Stomach (tissue), 9 donors: Measurements from ENCODE around the gene NRG3. TPM values are rescaled to one million over a fixed set of nuclear protein-coding genes. Genes with fewer than 3 reads are reported as not detected.

Source experiments
- DNase-seq, 2 donors: peaks; one replicate each; pipeline versions ENCODE4 v3.0.0 to v3.0.0-alpha.2; 2013 to 2019
- H3K27ac ChIP-seq, 5 donors: fragments of 200-600 bp in 4 of 5; sonication (generic) in 4 of 5; one replicate each; pipeline ENCODE4 v1.5.1; 2013 to 2019; ENCODE audit warnings: mild to moderate bottlenecking in 1 of 5, moderate library complexity in 1 of 5
- H3K27me3 ChIP-seq, 3 donors: fragments of 200-600 bp; sonication (generic); one replicate each; pipeline ENCODE4 v1.5.1; 2017 to 2019; ENCODE audit warnings: mixed run types in 1 of 3
- H3K36me3 ChIP-seq, 4 donors: fragments of 200-600 bp; sonication (generic); 1 replicate in 3 of 4; 2 replicates in 1 of 4; pipeline ENCODE4 v1.5.1; 2016 to 2019
- H3K4me1 ChIP-seq, 4 donors: fragments of 200-600 bp; sonication (generic); one replicate each; pipeline ENCODE4 v1.5.1; 2016 to 2019
- H3K4me3 ChIP-seq, 4 donors: fragments of 200-600 bp; sonication (generic) in 3 of 4; one replicate each; pipeline ENCODE4 v1.5.1; 2016 to 2019; ENCODE audit warnings: mild to moderate bottlenecking in 1 of 4
- H3K9me3 ChIP-seq, 4 donors: fragments of 200-600 bp; sonication (generic); one replicate each; pipeline ENCODE4 v1.5.1; 2016 to 2019
- EP300 ChIP-seq: sonication (generic); formaldehyde crosslinking; IDR thresholded peaks from one replicate; pipeline ENCODE4 v1.6.1; 2017; ENCODE audit warnings: antibody characterized with exemption
- POLR2A ChIP-seq, 4 donors: fragments of 450-650 bp; IDR thresholded peaks; one replicate each; pipeline ENCODE4 v1.6.1; 2016; ENCODE audit warnings: antibody characterized with exemption in 4 of 4, control low read depth in 2 of 4, mild to moderate bottlenecking in 1 of 4, moderate library complexity in 1 of 4
- POLR2AphosphoS5 ChIP-seq, 3 donors: sonication (generic); formaldehyde crosslinking; IDR thresholded peaks; one replicate each; pipeline ENCODE4 v1.6.1; 2016; ENCODE audit warnings: antibody characterized with exemption in 3 of 3
- WGBS, 5 donors: extraction: QIAGEN DNeasy Blood & Tissue Kit in 3 of 5; methylation state at CpG; one replicate each; pipeline versions ENCODE4 v1.1.5 to v1.1.7; 2013 to 2018; 5-methylcytosine and 5-hydroxymethylcytosine counted together
- intact Hi-C: fragments of 100-400 bp; cut with DNase I; formaldehyde crosslinking; loops from one replicate; pipeline ENCODE4 v1.15.1; 2023; ENCODE audit warnings: low total_unique reads
- polyA plus RNA-seq, 3 donors: library from polyadenylated mRNA; stranded (reverse); fragments of 200-250 nt; gene quantifications; one replicate each; pipeline ENCODE4 v1.2.3, GENCODE V29; 2013
- total RNA-seq, 5 donors: library from RNA; depleted of rRNA; stranded (reverse); fragments of >200 nt; gene quantifications; one replicate each; pipeline versions ENCODE4 v1.1.0 to v1.2.3, GENCODE V29; 2014 to 2016
- TF ChIP-seq, protein P1 (sequence below), 7 experiments: fragments of 450-650 bp in 4 of 7; fragments of 200-600 bp in 3 of 7; sonication (generic) in 3 of 7; IDR thresholded peaks; one replicate each; pipeline ENCODE4 v1.5.1; 2016 to 2019; ENCODE audit warnings: antibody characterized with exemption in 7 of 7, control low read depth in 2 of 7, mild to moderate bottlenecking in 1 of 7
- donor health status: healthy with polysubstance abuse.
- donor health status: Bipolar disorder and iron deficiency.
- donor health status: healthy.

The NRG3 gene
- total and polyA plus RNA-seq, 8 donors = 0.08 to 2.5 (median 0.52) TPM; not detected in 4

DNA sequence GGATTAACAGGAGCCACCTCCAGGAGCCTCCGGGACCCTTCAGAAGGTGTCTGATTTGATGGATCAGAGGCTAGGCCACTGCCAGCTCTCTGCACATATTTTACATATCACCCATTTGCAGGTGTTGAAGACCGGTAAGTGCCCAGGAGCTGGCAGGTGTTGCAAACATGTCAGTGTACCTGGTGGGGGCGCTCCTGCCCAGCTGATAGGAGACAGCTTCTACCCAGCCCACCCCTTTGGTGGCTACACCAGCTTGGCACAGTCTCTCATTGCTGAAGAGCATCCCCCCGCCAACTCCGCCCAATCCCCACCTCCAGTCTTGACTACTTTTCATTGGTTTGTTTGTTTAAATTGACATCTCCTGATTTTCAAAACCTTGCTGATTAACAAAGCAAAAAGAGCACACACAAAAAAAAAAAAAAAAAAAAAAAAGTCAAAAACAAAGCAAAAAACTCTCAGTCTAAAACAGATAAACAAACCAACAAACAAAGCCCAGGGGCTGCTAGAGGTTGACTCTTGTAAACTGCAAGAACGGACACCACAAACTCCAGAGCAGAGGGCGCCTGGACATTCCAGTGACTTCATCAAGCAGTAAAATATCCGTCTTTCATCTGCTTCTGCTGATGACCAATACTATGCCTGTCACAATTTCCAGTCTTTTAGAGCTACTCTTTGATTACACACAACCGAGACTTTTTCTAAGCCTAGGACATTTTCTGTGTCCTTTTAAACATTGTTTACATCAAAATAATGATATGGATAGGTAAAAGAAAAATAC, 275.3 kb downstream of the NRG3 start:
- Histone ChIP-seq H3K9me3 (no peaks in the 10 kb centered on the region), H3K4me3 (no peak overlapping the region), H3K4me1 (no peaks in the 10 kb centered on the region), H3K27ac (no peak overlapping the region), H3K36me3 (no peaks in the 10 kb centered on the region), H3K27me3 (no peaks in the 10 kb centered on the region)
- WGBS, 5 donors = 42 to 56% (median 51%) methylated on average over 7 to 9 of the region's 9 CpGs
- DNase-seq = peak in 1 of 2 donors; percentile 65
- intact Hi-C loops = no loop called here
- TF ChIP-seq POLR2AphosphoS5 (IDR thresholded peaks at IDR 0.05) = no peak
- TF ChIP-seq, protein P1, sequence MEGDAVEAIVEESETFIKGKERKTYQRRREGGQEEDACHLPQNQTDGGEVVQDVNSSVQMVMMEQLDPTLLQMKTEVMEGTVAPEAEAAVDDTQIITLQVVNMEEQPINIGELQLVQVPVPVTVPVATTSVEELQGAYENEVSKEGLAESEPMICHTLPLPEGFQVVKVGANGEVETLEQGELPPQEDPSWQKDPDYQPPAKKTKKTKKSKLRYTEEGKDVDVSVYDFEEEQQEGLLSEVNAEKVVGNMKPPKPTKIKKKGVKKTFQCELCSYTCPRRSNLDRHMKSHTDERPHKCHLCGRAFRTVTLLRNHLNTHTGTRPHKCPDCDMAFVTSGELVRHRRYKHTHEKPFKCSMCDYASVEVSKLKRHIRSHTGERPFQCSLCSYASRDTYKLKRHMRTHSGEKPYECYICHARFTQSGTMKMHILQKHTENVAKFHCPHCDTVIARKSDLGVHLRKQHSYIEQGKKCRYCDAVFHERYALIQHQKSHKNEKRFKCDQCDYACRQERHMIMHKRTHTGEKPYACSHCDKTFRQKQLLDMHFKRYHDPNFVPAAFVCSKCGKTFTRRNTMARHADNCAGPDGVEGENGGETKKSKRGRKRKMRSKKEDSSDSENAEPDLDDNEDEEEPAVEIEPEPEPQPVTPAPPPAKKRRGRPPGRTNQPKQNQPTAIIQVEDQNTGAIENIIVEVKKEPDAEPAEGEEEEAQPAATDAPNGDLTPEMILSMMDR (IDR thresholded peaks at IDR 0.05) = no peak
- TF ChIP-seq POLR2A (IDR thresholded peaks at IDR 0.05) = no peak
- no peak for TF ChIP-seq EP300

DNA sequence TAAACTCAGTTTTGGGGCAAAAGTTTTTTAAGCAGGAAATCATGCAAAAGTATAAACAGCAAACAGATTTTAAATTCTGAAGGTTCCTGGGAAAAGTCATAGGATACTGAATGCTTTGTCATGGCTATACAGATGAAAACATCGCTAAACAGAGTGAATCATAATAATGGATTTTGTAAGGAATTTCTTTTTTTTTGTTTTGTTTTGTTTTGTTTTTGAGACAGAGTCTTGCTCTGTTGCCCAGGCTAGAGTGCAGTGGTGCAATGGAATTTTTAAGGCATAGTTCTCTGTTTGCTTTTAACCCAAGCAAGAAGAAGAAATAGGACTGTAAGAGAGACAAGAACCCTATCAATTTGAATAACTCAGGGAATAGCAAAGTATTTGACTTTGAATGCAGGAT, 285.3 kb downstream of the NRG3 start:
- Histone ChIP-seq H3K4me3 (no peak overlapping the region), H3K9me3 (no peaks in the 10 kb centered on the region), H3K27me3 (no peaks in the 10 kb centered on the region), H3K36me3 (no peaks in the 10 kb centered on the region), H3K27ac (no peak overlapping the region), H3K4me1 (no peaks in the 10 kb centered on the region)
- no peak for TF ChIP-seq POLR2AphosphoS5 (IDR thresholded peaks at IDR 0.05)
- TF ChIP-seq POLR2A (IDR thresholded peaks at IDR 0.05) = no peak
- TF ChIP-seq, protein P1 (IDR thresholded peaks at IDR 0.05) = no peak
- no peak for TF ChIP-seq EP300
- intact Hi-C loops = no loop called here
- 88 to 97% (median 95%) methylated on average over 1 of the region's 1 CpG for WGBS, 5 donors
- DNase-seq = no peak

DNA sequence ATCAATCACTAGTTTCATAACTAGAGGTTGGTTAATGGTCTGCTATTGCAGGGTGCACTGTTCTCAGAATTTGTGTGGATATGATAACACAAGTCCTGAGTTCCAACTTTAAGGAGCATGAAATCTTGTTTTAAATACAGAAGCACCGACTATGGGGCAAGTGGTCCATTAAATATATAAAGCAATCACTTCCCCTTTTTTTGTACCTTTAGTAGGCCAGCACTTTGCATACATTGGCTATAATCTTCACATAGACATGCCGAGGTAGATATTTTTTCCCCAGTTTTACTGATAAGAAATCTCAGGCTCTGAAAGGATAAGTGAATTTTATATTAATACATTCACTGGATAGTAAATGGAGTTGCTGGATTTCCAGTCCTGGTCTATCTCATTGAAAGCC, 286.3 kb downstream of the NRG3 start:
- TF ChIP-seq, protein P1 (IDR thresholded peaks at IDR 0.05) = no peak
- no peak for TF ChIP-seq POLR2AphosphoS5 (IDR thresholded peaks at IDR 0.05)
- TF ChIP-seq POLR2A (IDR thresholded peaks at IDR 0.05) = no peak
- Histone ChIP-seq H3K27ac (no peak overlapping the region), H3K4me3 (no peak overlapping the region), H3K36me3 (no peaks in the 10 kb centered on the region), H3K9me3 (no peaks in the 10 kb centered on the region), H3K27me3 (no peaks in the 10 kb centered on the region), H3K4me1 (no peaks in the 10 kb centered on the region)
- no peak for DNase-seq
- intact Hi-C loops = no loop called here
- 36 to 59% (median 54%) methylated on average over 2 of the region's 2 CpGs for WGBS, 5 donors

DNA sequence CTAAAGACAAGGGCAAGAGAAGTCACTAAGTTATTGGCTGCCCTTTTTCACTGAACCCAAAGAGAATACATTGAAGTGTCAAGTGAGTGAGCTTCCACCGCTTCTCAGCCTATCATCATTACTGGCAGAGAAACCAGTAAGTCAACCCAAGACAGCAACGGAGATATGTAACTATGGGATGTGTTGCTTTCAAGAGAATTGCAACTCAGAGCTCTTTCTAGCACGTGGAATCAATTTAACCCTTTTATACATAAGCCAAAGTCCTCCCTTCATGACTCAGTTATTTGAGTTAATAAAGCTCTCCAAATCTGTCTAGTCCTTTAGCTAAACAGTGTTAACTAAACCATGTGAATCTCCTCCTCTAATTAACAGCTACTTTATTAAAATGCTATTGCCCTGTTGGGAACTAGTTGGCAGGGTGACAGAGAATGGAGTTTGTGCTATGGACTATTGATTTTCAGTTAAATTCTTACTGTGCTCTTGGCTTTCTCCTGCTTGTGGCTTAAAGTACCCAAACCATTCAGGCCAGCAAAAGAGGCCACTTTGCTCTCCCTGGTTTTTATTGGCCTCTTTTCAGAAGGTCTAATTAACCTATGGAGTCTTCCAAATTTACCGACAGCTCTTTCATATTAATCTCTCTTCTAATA, 287.7 kb downstream of the NRG3 start:
- DNase-seq = peak in 1 of 2 donors; percentile 4
- intact Hi-C loops = no loop called here
- H3K36me3 ChIP-seq = no peaks in the 10 kb centered on the region
- TF ChIP-seq POLR2A (IDR thresholded peaks at IDR 0.05) = no peak
- no peak for TF ChIP-seq POLR2AphosphoS5 (IDR thresholded peaks at IDR 0.05)
- TF ChIP-seq EP300 = no peak
- TF ChIP-seq, protein P1 (IDR thresholded peaks at IDR 0.05) = no peak
- 60 to 80% (median 69%) methylated on average over 4 of the region's 4 CpGs for WGBS, 5 donors
- H3K4me1 ChIP-seq = no peaks in the 10 kb centered on the region
- H3K4me3 ChIP-seq = no peak overlapping the region
- H3K27ac ChIP-seq = no peak overlapping the region
- no peaks in the 10 kb centered on the region for H3K27me3 ChIP-seq
- H3K9me3 ChIP-seq = no peaks in the 10 kb centered on the region
